Activated naive CD4-positive, alpha-beta T cell treated with anti-CD3 and anti-CD28 coated beads for 36 hours (primary cell): ENCODE data around the gene CREB5. TPM values are rescaled to one million over a fixed set of nuclear protein-coding genes. Genes with fewer than 3 reads are reported as not detected.

Source experiments
- CTCF ChIA-PET: fragments of 350-600 bp; sonication (Branson Sonifier 250); formaldehyde crosslinking; loops from one replicate; lab custom pipeline; 2021; ENCODE audit warnings: antibody characterized with exemption; lab: Charles Lee
- DNase-seq: peaks from one replicate; pipeline ENCODE4 v3.0.0-alpha.2; 2020
- H3K27ac Mint-ChIP-seq: one replicate; pipeline ENCODE4 v1.8.0; 2021; ENCODE audit warnings: mild to moderate bottlenecking, mixed read lengths
- H3K27me3 Mint-ChIP-seq: one replicate; pipeline ENCODE4 v1.8.0; 2021; ENCODE audit warnings: low read depth, mixed read lengths
- H3K36me3 Mint-ChIP-seq: one replicate; pipeline ENCODE4 v1.8.0; 2021; ENCODE audit warnings: low read depth, mixed read lengths
- H3K4me1 Mint-ChIP-seq: one replicate; pipeline ENCODE4 v1.8.0; 2021; ENCODE audit warnings: low read depth, mixed read lengths
- H3K4me3 Mint-ChIP-seq: one replicate; pipeline ENCODE4 v1.8.0; 2021; ENCODE audit warnings: mild to moderate bottlenecking, moderate library complexity, mixed read lengths
- H3K9me3 Mint-ChIP-seq: one replicate; pipeline ENCODE4 v1.8.0; 2021; ENCODE audit warnings: mixed read lengths
- intact Hi-C: fragments of 100-400 bp; cut with micrococcal nuclease; formaldehyde crosslinking; loops from one replicate; pipeline ENCODE4 v1.15.1; 2023
- total RNA-seq, 2 experiments: library from RNA; stranded (reverse); gene quantifications; one replicate each; pipeline ENCODE4 v1.2.3, GENCODE V29; 2021

The CREB5 gene
- total RNA-seq, 2 experiments from 2014 or later, result 0.30 to 0.48 TPM

GRCh38 chr7:28530803-28531175 lies 118.5 kb downstream of the CREB5 start:
- no peak for DNase-seq
- intact Hi-C loops, result no loop called here
- H3K4me1 Mint-ChIP-seq, result no peaks in the 10 kb centered on the region
- CTCF ChIA-PET, result interaction anchor here (0.7 kb wide), 2 partner anchors 63 to 66 kb away, joined by 3 read pairs; no protein-coding TSS in a partner anchor
- H3K27ac Mint-ChIP-seq, result no peak overlapping the region
- no peaks in the 10 kb centered on the region for H3K9me3 Mint-ChIP-seq
- peaks cover 3% of the 10 kb centered on the region for H3K27me3 Mint-ChIP-seq
- no peaks in the 10 kb centered on the region for H3K36me3 Mint-ChIP-seq
- H3K4me3 Mint-ChIP-seq, result no peak overlapping the region

GRCh38 chr7:28531291-28531690 lies 119.0 kb downstream of the CREB5 start:
- Mint-ChIP-seq H3K27ac (no peak overlapping the region), H3K27me3 (peaks cover 3% of the 10 kb centered on the region), H3K36me3 (no peaks in the 10 kb centered on the region), H3K4me3 (no peak overlapping the region), H3K4me1 (no peaks in the 10 kb centered on the region), H3K9me3 (no peaks in the 10 kb centered on the region)
- intact Hi-C loops, result no loop called here
- no peak for DNase-seq
- CTCF ChIA-PET, result no interaction called here

DNA sequence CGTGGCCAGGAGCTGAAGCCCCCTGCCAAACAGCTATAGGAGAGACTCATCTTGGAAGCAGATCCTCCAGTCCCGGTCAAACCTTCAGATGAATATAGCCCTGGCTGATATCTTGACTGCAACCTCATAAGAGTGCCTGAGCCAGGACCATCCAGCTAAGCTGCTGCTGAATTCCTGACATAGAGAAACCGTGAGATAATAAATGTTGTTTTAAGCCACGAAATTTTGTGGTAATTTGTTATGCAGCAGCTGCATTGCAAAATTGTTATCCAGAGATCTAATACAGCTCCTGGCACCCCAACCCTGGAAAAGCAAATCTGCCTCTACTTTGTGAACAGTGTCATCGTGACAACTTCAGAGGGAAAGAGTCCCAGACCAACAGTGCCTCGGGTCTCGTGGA lies 119.9 kb downstream of the CREB5 start:
- CTCF ChIA-PET, result no interaction called here
- Mint-ChIP-seq H3K36me3 (no peaks in the 10 kb centered on the region), H3K4me3 (no peak overlapping the region), H3K27ac (no peak overlapping the region), H3K27me3 (peaks cover 4% of the 10 kb centered on the region), H3K9me3 (no peaks in the 10 kb centered on the region), H3K4me1 (no peaks in the 10 kb centered on the region)
- intact Hi-C loops, result no loop called here
- DNase-seq, result no peak

- CTCF ChIA-PET, result no interaction called here
- no peaks in the 10 kb centered on the region for H3K36me3 Mint-ChIP-seq
- intact Hi-C loops, result no loop called here
Observed at GRCh38 chr7:28533267-28533666, 120.9 kb downstream of the CREB5 start.

DNA sequence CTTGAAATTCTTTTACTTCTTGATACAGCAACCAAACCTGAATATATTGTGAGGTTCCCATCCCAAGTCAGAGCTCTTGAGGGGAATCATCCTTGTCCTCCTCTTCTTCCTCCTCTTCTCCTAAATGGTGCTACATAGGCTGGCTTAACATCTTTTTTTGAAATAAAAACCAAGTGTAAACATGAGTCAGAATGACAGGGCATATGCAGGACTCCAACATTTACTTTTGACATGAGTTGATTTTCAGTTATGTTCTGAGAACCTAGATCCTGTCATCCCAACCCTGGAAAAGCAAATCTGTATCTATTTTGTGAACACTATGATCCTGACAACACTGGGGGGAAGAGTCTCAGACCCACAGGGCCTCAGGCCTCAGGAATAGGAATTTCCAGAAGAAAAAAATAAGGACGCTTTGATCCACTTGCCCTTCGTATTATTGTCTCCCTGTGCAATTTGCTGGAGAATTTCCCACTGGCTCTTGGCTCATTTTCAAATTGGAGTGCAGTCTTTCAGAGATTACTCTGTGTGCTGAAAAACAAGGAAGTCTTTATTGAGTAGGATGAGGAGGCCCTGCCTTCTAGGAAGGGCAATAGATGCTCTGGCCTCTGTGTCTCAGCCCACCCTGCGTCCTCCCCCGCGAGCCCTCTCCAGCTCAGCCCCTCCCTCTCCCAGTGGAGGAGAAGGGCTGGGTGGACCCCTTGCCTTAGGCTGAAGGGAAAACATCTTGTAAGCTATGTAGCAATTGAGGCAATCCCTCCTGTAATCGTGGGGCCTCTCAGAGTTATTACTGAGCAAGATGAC lies 121.6 kb downstream of the CREB5 start:
- no peak overlapping the region for H3K4me3 Mint-ChIP-seq
- no peaks in the 10 kb centered on the region for H3K4me1 Mint-ChIP-seq
- H3K27me3 Mint-ChIP-seq, result peaks cover 11% of the 10 kb centered on the region
- CTCF ChIA-PET, result no interaction called here
- no peak for DNase-seq
- intact Hi-C loops, result no loop called here
- H3K9me3 Mint-ChIP-seq, result no peaks in the 10 kb centered on the region
- no peaks in the 10 kb centered on the region for H3K36me3 Mint-ChIP-seq
- no peak overlapping the region for H3K27ac Mint-ChIP-seq

More at GRCh38 chr7:28533267-28533666, 120.9 kb downstream of the CREB5 start:
- no peak overlapping the region for H3K27ac Mint-ChIP-seq
- H3K27me3 Mint-ChIP-seq, result peaks cover 9% of the 10 kb centered on the region
- no peak overlapping the region for H3K4me3 Mint-ChIP-seq
- no peaks in the 10 kb centered on the region for H3K4me1 Mint-ChIP-seq
- H3K9me3 Mint-ChIP-seq, result no peaks in the 10 kb centered on the region
- DNase-seq, result no peak

DNA sequence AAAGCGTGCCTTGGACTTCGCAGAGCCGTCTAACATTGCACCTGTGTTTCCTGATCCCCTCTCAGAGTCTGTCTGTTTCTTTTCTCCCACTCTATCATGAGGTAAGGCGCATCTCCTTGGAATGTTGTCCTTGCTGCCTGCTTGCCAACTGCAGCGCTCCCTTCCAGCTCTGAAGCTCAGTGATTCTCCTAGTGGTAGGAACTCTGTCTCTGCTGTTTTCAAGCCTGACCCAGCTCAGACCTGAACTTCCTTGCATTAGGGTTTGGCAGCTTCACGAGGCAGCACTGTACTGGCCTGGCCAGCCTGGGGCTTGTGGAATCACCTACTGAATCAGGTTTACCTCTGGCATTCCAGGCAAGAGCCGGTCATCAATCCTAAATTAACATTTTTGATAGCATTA lies 123.9 kb downstream of the CREB5 start:
- Mint-ChIP-seq H3K4me3 (no peak overlapping the region), H3K9me3 (no peaks in the 10 kb centered on the region), H3K27me3 (peaks cover 12% of the 10 kb centered on the region), H3K4me1 (no peaks in the 10 kb centered on the region), H3K27ac (no peak overlapping the region), H3K36me3 (no peaks in the 10 kb centered on the region)
- intact Hi-C loops, result no loop called here
- DNase-seq, result no peak
- CTCF ChIA-PET, result no interaction called here

DNA sequence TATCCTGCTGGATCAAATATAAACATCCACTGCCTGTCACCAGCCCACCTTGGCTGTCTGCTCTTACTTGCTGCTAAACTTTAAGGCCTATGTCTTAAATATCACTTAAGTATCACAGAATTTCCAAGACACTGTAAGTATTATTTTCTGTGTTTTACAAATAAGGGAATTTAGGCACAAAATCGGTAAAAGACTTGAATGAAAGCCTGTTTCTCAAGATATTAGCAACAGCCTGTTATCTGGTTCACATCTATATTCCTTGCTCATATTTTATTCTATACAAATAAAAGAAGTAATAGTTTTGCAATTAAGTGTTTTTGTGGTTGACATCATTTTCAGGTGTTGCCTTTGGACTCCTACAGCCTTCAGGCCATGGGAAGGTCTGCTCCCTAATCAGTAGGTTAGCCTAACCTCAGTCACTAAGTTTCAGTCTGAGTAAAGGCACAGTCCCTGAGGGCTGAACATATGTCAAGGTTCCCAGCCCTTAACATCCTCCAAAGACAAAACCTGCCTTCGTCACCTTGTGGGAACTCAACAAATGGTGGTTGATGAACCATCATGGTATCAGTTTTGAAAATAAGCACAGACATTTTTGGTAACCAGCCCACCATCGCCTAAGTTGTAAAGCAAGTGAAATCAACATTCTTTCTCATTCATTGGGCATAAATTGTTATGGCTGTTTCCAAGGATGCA lies 127.1 kb downstream of the CREB5 start:
- H3K4me3 Mint-ChIP-seq, result no peak overlapping the region
- H3K27ac Mint-ChIP-seq, result no peak overlapping the region
- H3K9me3 Mint-ChIP-seq, result no peaks in the 10 kb centered on the region
- CTCF ChIA-PET, result no interaction called here
- no peak for DNase-seq
- H3K27me3 Mint-ChIP-seq, result peaks cover 14% of the 10 kb centered on the region
- no peaks in the 10 kb centered on the region for H3K4me1 Mint-ChIP-seq
- intact Hi-C loops, result no loop called here
- no peaks in the 10 kb centered on the region for H3K36me3 Mint-ChIP-seq

GRCh38 chr7:28542410-28542809 lies 130.1 kb downstream of the CREB5 start:
- H3K27ac Mint-ChIP-seq, result no peak overlapping the region

DNA sequence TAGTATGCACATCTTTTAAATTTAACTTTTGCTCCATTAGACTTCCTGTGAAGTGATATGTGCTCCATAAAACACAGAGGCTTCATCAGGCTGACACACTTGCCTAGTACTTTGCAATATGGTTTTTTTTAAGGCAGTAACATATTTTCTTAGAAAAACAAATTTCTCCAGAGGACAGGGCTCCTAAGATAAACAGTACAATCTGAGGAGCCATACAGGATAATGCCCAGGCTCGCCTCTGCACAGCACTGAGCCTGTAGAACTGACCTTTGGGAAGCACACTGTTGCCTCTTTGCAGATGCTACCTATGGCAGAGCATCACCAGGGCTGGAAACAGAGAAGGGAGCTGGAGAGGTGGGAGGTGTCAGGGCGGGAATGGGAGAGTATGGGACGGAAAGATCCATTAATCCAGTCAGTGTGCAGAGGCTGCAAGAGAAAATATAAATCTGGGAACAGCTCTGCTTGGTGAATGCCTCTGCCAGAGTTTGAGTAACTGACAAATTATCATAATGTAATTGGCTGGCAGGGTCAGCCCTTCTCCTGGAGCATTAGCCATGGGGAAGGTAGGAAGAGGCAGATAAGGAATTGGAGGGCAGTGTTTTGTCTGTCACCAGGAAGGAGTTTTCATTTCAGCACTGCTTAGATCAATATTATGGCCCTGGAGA lies 132.3 kb downstream of the CREB5 start:
- CTCF ChIA-PET, result no interaction called here
- Mint-ChIP-seq H3K4me1 (no peaks in the 10 kb centered on the region), H3K27ac (no peak overlapping the region), H3K36me3 (no peaks in the 10 kb centered on the region), H3K4me3 (no peak overlapping the region), H3K9me3 (peaks cover 4% of the 10 kb centered on the region), H3K27me3 (peaks cover 12% of the 10 kb centered on the region)
- intact Hi-C loops, result no loop called here
- no peak for DNase-seq

More at GRCh38 chr7:28542410-28542809, 130.1 kb downstream of the CREB5 start:
- no peaks in the 10 kb centered on the region for H3K9me3 Mint-ChIP-seq
- H3K4me1 Mint-ChIP-seq, result no peaks in the 10 kb centered on the region
- peaks cover 16% of the 10 kb centered on the region for H3K27me3 Mint-ChIP-seq
- DNase-seq, result no peak
- intact Hi-C loops, result no loop called here
- H3K36me3 Mint-ChIP-seq, result no peaks in the 10 kb centered on the region
- CTCF ChIA-PET, result no interaction called here
- no peak overlapping the region for H3K4me3 Mint-ChIP-seq

DNA sequence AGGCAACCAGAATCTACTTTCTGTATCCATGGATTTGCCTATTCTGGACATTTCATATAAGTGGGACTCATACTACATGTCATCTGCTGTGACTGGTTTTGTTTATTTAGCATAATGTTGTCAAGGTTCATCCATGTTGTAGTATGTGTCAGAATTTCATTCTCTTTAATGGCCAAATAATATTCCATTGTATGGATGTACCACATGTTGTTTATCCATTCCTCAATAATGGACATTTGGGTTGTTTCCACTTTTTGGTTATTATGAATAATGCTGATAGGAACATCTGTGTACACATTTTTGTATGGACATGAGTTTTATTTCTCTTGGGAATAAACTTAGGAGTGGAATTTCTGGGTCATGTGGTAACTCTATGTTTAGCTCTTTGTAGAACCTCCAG lies 133.7 kb downstream of the CREB5 start:
- no peaks in the 10 kb centered on the region for H3K4me1 Mint-ChIP-seq
- H3K27ac Mint-ChIP-seq, result no peak overlapping the region
- H3K9me3 Mint-ChIP-seq, result peaks cover 4% of the 10 kb centered on the region
- CTCF ChIA-PET, result no interaction called here
- H3K36me3 Mint-ChIP-seq, result no peaks in the 10 kb centered on the region
- H3K4me3 Mint-ChIP-seq, result no peak overlapping the region
- H3K27me3 Mint-ChIP-seq, result peaks cover 9% of the 10 kb centered on the region
- intact Hi-C loops, result no loop called here
- no peak for DNase-seq

- DNase-seq, result no peak
- Mint-ChIP-seq H3K27ac (no peak overlapping the region), H3K36me3 (no peaks in the 10 kb centered on the region), H3K9me3 (peaks cover 4% of the 10 kb centered on the region), H3K4me1 (no peaks in the 10 kb centered on the region), H3K27me3 (peaks cover 12% of the 10 kb centered on the region), H3K4me3 (no peak overlapping the region)
- CTCF ChIA-PET, result no interaction called here
- intact Hi-C loops, result no loop called here
Observed at GRCh38 chr7:28547115-28547514, 134.8 kb downstream of the CREB5 start.

DNA sequence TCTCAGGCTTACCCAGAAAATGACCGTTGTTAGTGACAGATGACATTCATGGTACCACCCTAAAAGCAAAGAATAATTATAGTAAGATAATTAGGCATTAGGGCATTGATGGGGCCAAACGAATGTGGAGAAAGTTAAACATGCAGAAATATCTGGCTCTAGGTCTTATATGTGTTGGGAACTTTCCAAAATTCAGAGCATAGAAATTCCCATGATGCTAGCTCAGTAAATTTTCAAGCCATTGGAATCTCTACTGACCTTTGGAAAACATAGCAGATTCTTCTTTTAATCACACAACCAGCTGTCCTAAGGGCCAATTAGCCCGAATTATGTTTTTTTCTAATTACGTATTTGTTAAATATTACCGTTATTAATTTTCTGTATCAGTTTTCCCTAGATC lies 136.1 kb downstream of the CREB5 start:
- H3K4me1 Mint-ChIP-seq, result no peaks in the 10 kb centered on the region
- no peak overlapping the region for H3K27ac Mint-ChIP-seq
- no peak overlapping the region for H3K4me3 Mint-ChIP-seq
- H3K36me3 Mint-ChIP-seq, result no peaks in the 10 kb centered on the region
- CTCF ChIA-PET, result no interaction called here
- peaks cover 4% of the 10 kb centered on the region for H3K9me3 Mint-ChIP-seq
- intact Hi-C loops, result no loop called here
- H3K27me3 Mint-ChIP-seq, result peaks cover 10% of the 10 kb centered on the region
- DNase-seq, result no peak
